Activated T-helper 17 cell treated with anti-CD3 and anti-CD28 coated beads, Interleukin-2, amount 50 U/mL, for 72 hours (primary cell): ENCODE results near the gene BLOC1S4. TPM values are rescaled to one million over a fixed set of nuclear protein-coding genes. Genes with fewer than 3 reads are reported as not detected.

Source experiments
- ATAC-seq: fragments of 150-1000 bp; cut with Tn5 transposase; replicated peaks from 2 replicates; pipeline ENCODE4 v1.10.0; 2021; ENCODE audit warnings: mild to moderate bottlenecking, moderate library complexity
- H3K27ac Mint-ChIP-seq: one replicate; pipeline ENCODE4 v1.8.0; 2022; ENCODE audit warnings: mixed read lengths
- H3K27me3 Mint-ChIP-seq: one replicate; pipeline ENCODE4 v1.8.0; 2022; ENCODE audit warnings: mixed read lengths
- H3K36me3 Mint-ChIP-seq: one replicate; pipeline ENCODE4 v1.8.0; 2022; ENCODE audit warnings: low read depth, mild to moderate bottlenecking, mixed read lengths
- H3K4me1 Mint-ChIP-seq: one replicate; pipeline ENCODE4 v1.8.0; 2022; ENCODE audit warnings: mixed read lengths
- H3K4me3 Mint-ChIP-seq: one replicate; pipeline ENCODE4 v1.8.0; 2022; ENCODE audit warnings: mild to moderate bottlenecking, mixed read lengths
- H3K9me3 Mint-ChIP-seq: one replicate; pipeline ENCODE4 v1.8.0; 2022; ENCODE audit warnings: mixed read lengths
- total RNA-seq, 2 donors: library from RNA; stranded (reverse); gene quantifications; one replicate each; pipeline ENCODE4 v1.2.3, GENCODE V29; 2022

Gene BLOC1S4
- total RNA-seq, 2 donors from 2014 or later: 15.9 to 17.7 TPM

GRCh38 chr4:6732441-6733357 is 16.7 kb downstream of the BLOC1S4 start:
- no peak for ATAC-seq
- no peak overlapping the region for H3K27ac Mint-ChIP-seq

GRCh38 chr4:6733358-6734164 is 17.6 kb downstream of the BLOC1S4 start:
- no peaks in the 10 kb centered on the region for H3K36me3 Mint-ChIP-seq
- peak overlapping the region; percentile 22 for H3K27ac Mint-ChIP-seq
- peaks cover 8% of the 10 kb centered on the region for H3K27me3 Mint-ChIP-seq
- no peaks in the 10 kb centered on the region for H3K9me3 Mint-ChIP-seq
- no peak for ATAC-seq
- H3K4me1 Mint-ChIP-seq: no peaks in the 10 kb centered on the region
- no peak overlapping the region for H3K4me3 Mint-ChIP-seq

More at GRCh38 chr4:6732441-6733357, 16.7 kb downstream of the BLOC1S4 start:
- no peak overlapping the region for H3K4me3 Mint-ChIP-seq
- no peaks in the 10 kb centered on the region for H3K4me1 Mint-ChIP-seq
- H3K9me3 Mint-ChIP-seq: no peaks in the 10 kb centered on the region
- peaks cover 8% of the 10 kb centered on the region for H3K27me3 Mint-ChIP-seq
- no peaks in the 10 kb centered on the region for H3K36me3 Mint-ChIP-seq

- Mint-ChIP-seq H3K27me3 (peaks cover 8% of the 10 kb centered on the region), H3K4me1 (no peaks in the 10 kb centered on the region), H3K9me3 (no peaks in the 10 kb centered on the region), H3K27ac (no peak overlapping the region), H3K4me3 (no peak overlapping the region), H3K36me3 (no peaks in the 10 kb centered on the region)
- ATAC-seq: no peak
Observed at GRCh38 chr4:6734165-6734786, 18.3 kb downstream of the BLOC1S4 start.

GRCh38 chr4:6739920-6740319 is 23.9 kb downstream of the BLOC1S4 start:
- Mint-ChIP-seq H3K27me3 (peaks cover 4% of the 10 kb centered on the region), H3K4me3 (no peak overlapping the region), H3K4me1 (no peaks in the 10 kb centered on the region), H3K27ac (no peak overlapping the region), H3K9me3 (no peaks in the 10 kb centered on the region), H3K36me3 (no peaks in the 10 kb centered on the region)
- no peak for ATAC-seq

- Mint-ChIP-seq H3K9me3 (no peaks in the 10 kb centered on the region), H3K36me3 (no peaks in the 10 kb centered on the region), H3K4me1 (no peaks in the 10 kb centered on the region), H3K27me3 (peaks cover 4% of the 10 kb centered on the region), H3K4me3 (no peak overlapping the region), H3K27ac (no peak overlapping the region)
- no peak for ATAC-seq
Observed at GRCh38 chr4:6740347-6740746, 24.4 kb downstream of the BLOC1S4 start.

GRCh38 chr4:6742507-6742906 is 26.5 kb downstream of the BLOC1S4 start:
- H3K27me3 Mint-ChIP-seq: no peaks in the 10 kb centered on the region
- no peak overlapping the region for H3K4me3 Mint-ChIP-seq
- peak; percentile 54 for ATAC-seq
- no peak overlapping the region for H3K27ac Mint-ChIP-seq
- H3K36me3 Mint-ChIP-seq: no peaks in the 10 kb centered on the region
- H3K4me1 Mint-ChIP-seq: no peaks in the 10 kb centered on the region
- H3K9me3 Mint-ChIP-seq: no peaks in the 10 kb centered on the region

GRCh38 chr4:6742989-6743388 is 27.0 kb downstream of the BLOC1S4 start:
- no peaks in the 10 kb centered on the region for H3K4me1 Mint-ChIP-seq
- no peaks in the 10 kb centered on the region for H3K27me3 Mint-ChIP-seq
- H3K9me3 Mint-ChIP-seq: no peaks in the 10 kb centered on the region
- no peak for ATAC-seq
- H3K4me3 Mint-ChIP-seq: no peak overlapping the region
- no peaks in the 10 kb centered on the region for H3K36me3 Mint-ChIP-seq
- H3K27ac Mint-ChIP-seq: no peak overlapping the region

GRCh38 chr4:6746721-6747293 is 30.8 kb downstream of the BLOC1S4 start:
- ATAC-seq: no peak
- peaks cover 5% of the 10 kb centered on the region for H3K4me1 Mint-ChIP-seq
- no peak overlapping the region for H3K27ac Mint-ChIP-seq
- no peak overlapping the region for H3K4me3 Mint-ChIP-seq
- H3K9me3 Mint-ChIP-seq: no peaks in the 10 kb centered on the region
- no peaks in the 10 kb centered on the region for H3K36me3 Mint-ChIP-seq
- H3K27me3 Mint-ChIP-seq: no peaks in the 10 kb centered on the region

- no peaks in the 10 kb centered on the region for H3K36me3 Mint-ChIP-seq
- H3K27ac Mint-ChIP-seq: no peak overlapping the region
- ATAC-seq: no peak
- no peak overlapping the region for H3K4me3 Mint-ChIP-seq
- H3K4me1 Mint-ChIP-seq: peaks cover 6% of the 10 kb centered on the region
- H3K27me3 Mint-ChIP-seq: no peaks in the 10 kb centered on the region
- no peaks in the 10 kb centered on the region for H3K9me3 Mint-ChIP-seq
Observed at GRCh38 chr4:6747294-6748051, 31.5 kb downstream of the BLOC1S4 start.

GRCh38 chr4:6748286-6748685 is 32.3 kb downstream of the BLOC1S4 start:
- ATAC-seq: no peak
- Mint-ChIP-seq H3K27me3 (no peaks in the 10 kb centered on the region), H3K27ac (no peak overlapping the region)

GRCh38 chr4:6749340-6750171 is 33.6 kb downstream of the BLOC1S4 start:
- Mint-ChIP-seq H3K4me3 (no peak overlapping the region), H3K27ac (no peak overlapping the region), H3K4me1 (peaks cover 6% of the 10 kb centered on the region), H3K36me3 (no peaks in the 10 kb centered on the region), H3K9me3 (no peaks in the 10 kb centered on the region), H3K27me3 (no peaks in the 10 kb centered on the region)
- ATAC-seq: no peak

More at GRCh38 chr4:6748286-6748685, 32.3 kb downstream of the BLOC1S4 start:
- no peaks in the 10 kb centered on the region for H3K9me3 Mint-ChIP-seq
- H3K4me3 Mint-ChIP-seq: no peak overlapping the region
- H3K36me3 Mint-ChIP-seq: no peaks in the 10 kb centered on the region
- peaks cover 6% of the 10 kb centered on the region for H3K4me1 Mint-ChIP-seq

- no peak for ATAC-seq
- Mint-ChIP-seq H3K27ac (peak overlapping the region; percentile 69), H3K4me3 (no peak overlapping the region), H3K27me3 (no peaks in the 10 kb centered on the region), H3K4me1 (peaks cover 6% of the 10 kb centered on the region), H3K9me3 (no peaks in the 10 kb centered on the region), H3K36me3 (no peaks in the 10 kb centered on the region)
Observed at GRCh38 chr4:6750286-6751221, 34.6 kb downstream of the BLOC1S4 start.
